CD14-positive monocyte (primary cell): ENCODE data around the gene C2CD2. TPM values are rescaled to one million over a fixed set of nuclear protein-coding genes. Genes with fewer than 3 reads are reported as not detected.

Experiments
- DNase-seq, 3 donors: peaks; one replicate each; pipeline ENCODE4 v3.0.0-alpha.2; 2011 to 2022
- H2AFZ ChIP-seq: 2 replicates; pipeline ENCODE4 v1.6.0; 2012; ENCODE audit warnings: mild to moderate bottlenecking, low read depth, low read length, inconsistent platforms; ENCODE audit not compliant: insufficient read depth, poor library complexity, severe bottlenecking
- H3K27ac ChIP-seq, 2 donors: 1 replicate in 1 of 2; 2 replicates in 1 of 2; pipeline ENCODE4 v1.5.1; 2012 to 2013; ENCODE audit warnings: low read length in 2 of 2, control low read depth in 1 of 2, inconsistent platforms in 1 of 2, low read depth in 1 of 2, mild to moderate bottlenecking in 1 of 2
- H3K27me3 ChIP-seq, 2 donors: one replicate each; pipeline versions ENCODE4 v1.6.0 to v1.6.1; 2011 to 2013; ENCODE audit warnings: low read length in 2 of 2; ENCODE audit not compliant: control insufficient read depth in 2 of 2, insufficient read depth in 2 of 2
- H3K36me3 ChIP-seq, 2 donors: replicated peaks in 1 of 2; 1 replicate in 1 of 2; 2 replicates in 1 of 2; pipeline versions ENCODE4 v1.5.1 to v1.6.1; 2012 to 2013; ENCODE audit warnings: low read length in 2 of 2, control low read depth in 1 of 2, inconsistent platforms in 1 of 2, mild to moderate bottlenecking in 1 of 2; ENCODE audit not compliant: insufficient read depth in 2 of 2, control insufficient read depth in 1 of 2
- H3K4me1 ChIP-seq, 2 donors: 1 replicate in 1 of 2; 2 replicates in 1 of 2; pipeline versions ENCODE4 v1.5.1 to v1.6.1; 2012 to 2013; ENCODE audit warnings: low read length in 2 of 2, control low read depth in 1 of 2, inconsistent platforms in 1 of 2, mild to moderate bottlenecking in 1 of 2, moderate library complexity in 1 of 2; ENCODE audit not compliant: insufficient read depth in 2 of 2, control insufficient read depth in 1 of 2
- H3K4me2 ChIP-seq: replicated peaks from 2 replicates; pipeline ENCODE3; 2012; ENCODE audit warnings: low read length, moderate library complexity, mild to moderate bottlenecking; ENCODE audit not compliant: poor library complexity, severe bottlenecking; ENCODE audit errors: extremely low read depth
- H3K4me3 ChIP-seq, 3 experiments: fragments of 200-600 bp in 1 of 3; sonication (generic) in 1 of 3; replicated peaks in 1 of 3; 1 replicate in 2 of 3; 2 replicates in 1 of 3; pipeline ENCODE4 v1.5.1; 2011 to 2013; ENCODE audit warnings: low read length in 3 of 3, mild to moderate bottlenecking in 3 of 3, control low read depth in 2 of 3, low read depth in 2 of 3, inconsistent platforms in 1 of 3, moderate library complexity in 1 of 3
- H3K79me2 ChIP-seq: 2 replicates; pipeline ENCODE4 v1.6.0; 2012; ENCODE audit warnings: mild to moderate bottlenecking, control low read depth, inconsistent platforms, low read length, moderate library complexity; ENCODE audit not compliant: insufficient read depth
- H3K9ac ChIP-seq: 2 replicates; pipeline ENCODE4 v1.6.0; 2017; ENCODE audit warnings: low read length, mild to moderate bottlenecking; ENCODE audit not compliant: insufficient read depth, poor library complexity, severe bottlenecking
- H3K9me3 ChIP-seq, 2 donors: replicated peaks in 1 of 2; 1 replicate in 1 of 2; 2 replicates in 1 of 2; pipeline versions ENCODE4 v1.5.1 to v1.6.1; 2012 to 2013; ENCODE audit warnings: low read length in 2 of 2, control low read depth in 1 of 2; ENCODE audit not compliant: control insufficient read depth in 1 of 2, insufficient read depth in 1 of 2
- H4K20me1 ChIP-seq: 2 replicates; pipeline ENCODE4 v1.6.0; 2012; ENCODE audit warnings: mild to moderate bottlenecking, low read length, control low read depth, moderate library complexity; ENCODE audit not compliant: insufficient read depth
- H3K27ac Mint-ChIP-seq, 7 donors: one replicate each; pipeline ENCODE4 v1.8.0; 2020; ENCODE audit warnings: mild to moderate bottlenecking in 7 of 7, mixed read lengths in 7 of 7, moderate library complexity in 6 of 7, inconsistent platforms in 2 of 7
- H3K27me3 Mint-ChIP-seq, 3 donors: one replicate each; pipeline ENCODE4 v1.8.0; 2021 to 2022; ENCODE audit warnings: low read depth in 3 of 3, mild to moderate bottlenecking in 3 of 3, mixed read lengths in 3 of 3, moderate library complexity in 3 of 3, inconsistent platforms in 1 of 3
- H3K36me3 Mint-ChIP-seq, 2 donors: one replicate each; pipeline ENCODE4 v1.8.0; 2020; ENCODE audit warnings: mixed read lengths in 2 of 2, inconsistent platforms in 1 of 2, mild to moderate bottlenecking in 1 of 2
- H3K4me1 Mint-ChIP-seq: one replicate; pipeline ENCODE4 v1.8.0; 2020; ENCODE audit warnings: mild to moderate bottlenecking, mixed read lengths
- H3K4me3 Mint-ChIP-seq, 2 donors: one replicate each; pipeline ENCODE4 v1.8.0; 2020; ENCODE audit warnings: mild to moderate bottlenecking in 2 of 2, mixed read lengths in 2 of 2, moderate library complexity in 1 of 2
- H3K9me3 Mint-ChIP-seq, 7 donors: one replicate each; pipeline ENCODE4 v1.8.0; 2020 to 2022; ENCODE audit warnings: mixed read lengths in 7 of 7, mild to moderate bottlenecking in 6 of 7, moderate library complexity in 6 of 7, inconsistent platforms in 2 of 7
- WGBS: methylation state at CpG from one replicate; pipeline ENCODE4 v1.1.5; 2013; ENCODE audit warnings: missing lambda C conversion rate; ENCODE audit not compliant: insufficient coverage; 5-methylcytosine and 5-hydroxymethylcytosine counted together
- intact Hi-C, 2 donors: fragments of 100-400 bp; cut with micrococcal nuclease; formaldehyde crosslinking; loops; one replicate each; pipeline versions ENCODE4 v1.15.0 to v1.15.1; 2023
- polyA plus RNA-seq, 3 donors: library from polyadenylated mRNA; depleted of rRNA in 1 of 3; unstranded in 2 of 3; stranded (reverse) in 1 of 3; fragments of 300-500 nt in 2 of 3; fragments of >200 nt in 1 of 3; fragmentation: Illumina TruSeq in 2 of 3; gene quantifications; 1 replicate in 2 of 3; 2 replicates in 1 of 3; pipeline ENCODE4 v1.2.3, GENCODE V29; 2012 to 2021
- TF ChIP-seq, protein P1 (sequence below): fragments of 200-600 bp; IDR thresholded peaks from one replicate; pipeline ENCODE4 v1.8.0; 2022; ENCODE audit warnings: antibody characterized with exemption, mild to moderate bottlenecking

C2CD2 gene
- polyA plus RNA-seq, 3 donors = 1.4 to 17.0 (median 3.8) TPM

DNA sequence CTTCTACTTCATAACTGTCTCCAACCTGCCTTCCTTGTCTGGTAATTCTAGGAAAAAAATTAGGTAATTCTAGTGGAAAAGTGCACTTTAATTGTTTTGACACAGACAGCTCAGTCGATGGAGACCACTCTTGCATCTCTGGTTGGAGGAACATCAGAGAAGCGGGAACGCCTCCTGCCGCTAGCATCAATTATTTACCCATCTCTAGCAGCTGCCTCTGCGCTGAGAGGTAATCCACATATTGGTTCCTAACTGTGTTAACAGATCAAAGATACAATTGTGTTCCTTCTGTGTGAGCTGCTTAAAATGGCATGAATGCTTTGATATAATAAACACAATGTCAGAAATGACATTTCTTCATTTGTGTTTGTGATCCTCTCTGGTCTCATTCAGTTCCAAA lies 33.3 kb downstream of the C2CD2 start:
- H3K27ac Mint-ChIP-seq = no peak overlapping the region
- peaks cover 1% of the 10 kb centered on the region for H3K79me2 ChIP-seq
- intact Hi-C loops = loop anchor here in 1 of 2 donors (5.0 kb wide), 1 partner anchor 43 kb away; the partner anchor contains the start of gene PRDM15
- H3K36me3 ChIP-seq = peaks cover 18 to 36% of the 10 kb centered on the region in 2 donors
- no peak overlapping the region for H3K27ac ChIP-seq
- 60% methylated on average over 1 of the region's 5 CpGs for WGBS
- H3K27me3 ChIP-seq = no peaks in the 10 kb centered on the region
- no peak for DNase-seq
- peaks cover 26% of the 10 kb centered on the region for H3K4me1 Mint-ChIP-seq
- TF ChIP-seq, protein P1, sequence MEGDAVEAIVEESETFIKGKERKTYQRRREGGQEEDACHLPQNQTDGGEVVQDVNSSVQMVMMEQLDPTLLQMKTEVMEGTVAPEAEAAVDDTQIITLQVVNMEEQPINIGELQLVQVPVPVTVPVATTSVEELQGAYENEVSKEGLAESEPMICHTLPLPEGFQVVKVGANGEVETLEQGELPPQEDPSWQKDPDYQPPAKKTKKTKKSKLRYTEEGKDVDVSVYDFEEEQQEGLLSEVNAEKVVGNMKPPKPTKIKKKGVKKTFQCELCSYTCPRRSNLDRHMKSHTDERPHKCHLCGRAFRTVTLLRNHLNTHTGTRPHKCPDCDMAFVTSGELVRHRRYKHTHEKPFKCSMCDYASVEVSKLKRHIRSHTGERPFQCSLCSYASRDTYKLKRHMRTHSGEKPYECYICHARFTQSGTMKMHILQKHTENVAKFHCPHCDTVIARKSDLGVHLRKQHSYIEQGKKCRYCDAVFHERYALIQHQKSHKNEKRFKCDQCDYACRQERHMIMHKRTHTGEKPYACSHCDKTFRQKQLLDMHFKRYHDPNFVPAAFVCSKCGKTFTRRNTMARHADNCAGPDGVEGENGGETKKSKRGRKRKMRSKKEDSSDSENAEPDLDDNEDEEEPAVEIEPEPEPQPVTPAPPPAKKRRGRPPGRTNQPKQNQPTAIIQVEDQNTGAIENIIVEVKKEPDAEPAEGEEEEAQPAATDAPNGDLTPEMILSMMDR = no peak
- H3K4me2 ChIP-seq = no peak overlapping the region
- no peak overlapping the region for H3K4me3 ChIP-seq
- no peak overlapping the region for H3K9ac ChIP-seq
- H3K9me3 Mint-ChIP-seq = peaks cover 0 to 2% (median 0%) of the 10 kb centered on the region in 7 donors
- peaks cover 29 to 37% of the 10 kb centered on the region in 2 donors for H3K36me3 Mint-ChIP-seq
- no peak overlapping the region for H3K4me3 Mint-ChIP-seq
- H3K27me3 Mint-ChIP-seq = peaks cover 0 to 3% (median 3%) of the 10 kb centered on the region in 3 donors
- peaks cover 11 to 17% of the 10 kb centered on the region in 2 donors for H3K4me1 ChIP-seq
- H3K9me3 ChIP-seq = no peaks in the 10 kb centered on the region
- no peaks in the 10 kb centered on the region for H4K20me1 ChIP-seq
- H2AFZ ChIP-seq = no peak overlapping the region

DNA sequence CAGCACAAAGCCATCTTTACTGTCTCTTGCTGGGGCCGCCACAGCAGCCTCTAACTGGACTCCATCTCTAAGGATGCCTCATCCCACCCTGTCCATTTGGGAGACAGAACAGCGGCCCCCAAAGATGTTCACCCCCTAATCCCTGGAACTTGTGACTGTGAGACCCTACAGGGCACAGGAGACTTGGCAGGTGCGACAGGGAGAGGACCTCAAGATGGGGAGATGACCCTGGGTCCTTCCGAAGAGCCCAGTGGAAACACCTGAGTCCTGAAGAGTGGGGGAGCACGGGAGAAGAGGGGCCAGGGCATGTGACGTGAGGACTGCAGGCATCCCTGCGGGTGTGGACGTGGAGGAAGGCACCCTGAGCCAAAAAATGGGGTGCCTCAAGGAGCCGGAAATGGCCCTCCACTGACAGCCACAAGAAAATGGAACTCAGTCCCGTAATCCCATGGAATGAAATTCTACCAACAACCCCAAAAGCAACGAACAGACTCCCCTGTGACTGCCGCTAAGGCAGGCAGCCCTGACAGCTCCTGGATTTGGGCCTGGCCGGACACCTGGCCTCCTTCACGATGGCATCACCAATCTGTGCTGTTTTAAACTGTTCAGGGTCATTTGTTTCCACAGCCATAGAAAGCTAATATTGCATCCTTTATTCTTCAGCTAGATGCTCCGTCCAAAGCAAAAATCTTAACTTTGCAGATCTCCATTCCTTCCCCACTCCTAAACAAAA lies 34.0 kb downstream of the C2CD2 start:
- peaks cover 18 to 39% of the 10 kb centered on the region in 2 donors for H3K36me3 ChIP-seq
- Mint-ChIP-seq H3K4me3 (no peak overlapping the region), H3K27me3 (peaks cover 2 to 3% (median 3%) of the 10 kb centered on the region in 3 donors), H3K9me3 (peaks cover 0 to 2% (median 0%) of the 10 kb centered on the region in 7 donors), H3K27ac (no peak overlapping the region), H3K36me3 (peaks cover 34 to 42% of the 10 kb centered on the region in 2 donors), H3K4me1 (peaks cover 23% of the 10 kb centered on the region)
- peaks cover 11 to 16% of the 10 kb centered on the region in 2 donors for H3K4me1 ChIP-seq
- H3K27me3 ChIP-seq = no peaks in the 10 kb centered on the region
- TF ChIP-seq, protein P1 = no peak
- no peak overlapping the region for H3K9ac ChIP-seq
- no peak overlapping the region for H2AFZ ChIP-seq
- no peaks in the 10 kb centered on the region for H3K9me3 ChIP-seq
- H3K4me2 ChIP-seq = no peak overlapping the region
- H3K4me3 ChIP-seq = no peak overlapping the region
- no peak overlapping the region for H3K27ac ChIP-seq
- intact Hi-C loops = loop anchor here in 1 of 2 donors (5.0 kb wide), 1 partner anchor 43 kb away; the partner anchor contains the start of gene PRDM15
- no peaks in the 10 kb centered on the region for H4K20me1 ChIP-seq
- H3K79me2 ChIP-seq = no peaks in the 10 kb centered on the region
- DNase-seq = no peak
- over 99% methylated on average over 13 of the region's 15 CpGs for WGBS
